LNCaP clone FGC (cell line): ENCODE results near the gene IGFL4.
A peak's percentile ranks its signal among the peaks of the same experiment; 100 is the strongest.
"Not testable (repeated sequence)": the region's sequence is repeated elsewhere in the genome, so short reads cannot be mapped to it uniquely, and the experiment has no call there.

Experiments
- DNase-seq: peaks from one replicate; pipeline ENCODE4 v3.0.0-alpha.2; 2011; ENCODE audit warnings: low read depth
- H3K4me3 ChIP-seq: 2 replicates; pipeline ENCODE4 v1.5.1; 2011; ENCODE audit warnings: mild to moderate bottlenecking, low read depth, low read length, control low read depth
- TF ChIP-seq, protein P1 (sequence below): IDR thresholded peaks from 2 replicates; pipeline ENCODE4 v1.5.1; 2012; ENCODE audit warnings: mild to moderate bottlenecking; ENCODE audit not compliant: control insufficient read depth, insufficient read depth; ENCODE audit errors: extremely low read depth

Gene IGFL4

DNA sequence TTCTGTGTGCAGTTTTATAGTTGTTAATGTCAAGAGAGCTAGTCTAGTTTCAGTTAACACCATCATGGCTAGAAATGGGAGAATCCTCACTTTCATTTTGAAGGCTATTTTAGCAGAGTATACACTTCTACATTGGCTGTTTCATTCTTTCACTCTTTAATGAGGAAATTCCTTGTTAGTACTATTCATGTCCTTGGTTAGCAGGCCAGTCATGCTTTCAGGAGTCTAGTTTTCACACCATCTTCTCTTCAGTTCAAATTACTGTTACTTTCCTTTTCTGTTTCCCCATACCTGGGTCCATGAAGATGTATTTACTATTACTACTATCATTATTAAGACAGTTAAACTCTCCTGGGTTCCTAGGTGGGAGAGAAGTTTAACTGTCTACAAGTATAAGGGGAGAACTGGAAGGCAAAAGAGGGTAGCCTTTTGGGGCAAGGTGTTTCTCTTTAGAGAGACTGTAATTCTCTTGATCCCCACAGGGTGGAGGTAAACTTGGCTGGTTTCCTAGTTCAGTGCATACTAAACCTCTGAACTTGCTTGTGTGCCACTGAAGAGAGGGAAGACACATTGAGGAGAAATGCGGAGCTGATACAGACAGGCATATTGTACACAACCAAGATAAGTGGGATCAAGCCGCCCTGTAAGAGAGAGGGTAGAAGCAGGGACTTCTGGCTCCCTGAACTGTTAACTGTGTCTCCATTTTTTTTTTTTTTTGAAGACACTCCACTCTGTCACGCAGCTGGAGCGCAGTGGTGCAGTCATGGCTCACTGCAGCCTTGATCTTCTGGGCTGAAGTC is 41.3 kb upstream of the IGFL4 start:
- H3K4me3 ChIP-seq = no peak overlapping the region
- TF ChIP-seq, protein P1, sequence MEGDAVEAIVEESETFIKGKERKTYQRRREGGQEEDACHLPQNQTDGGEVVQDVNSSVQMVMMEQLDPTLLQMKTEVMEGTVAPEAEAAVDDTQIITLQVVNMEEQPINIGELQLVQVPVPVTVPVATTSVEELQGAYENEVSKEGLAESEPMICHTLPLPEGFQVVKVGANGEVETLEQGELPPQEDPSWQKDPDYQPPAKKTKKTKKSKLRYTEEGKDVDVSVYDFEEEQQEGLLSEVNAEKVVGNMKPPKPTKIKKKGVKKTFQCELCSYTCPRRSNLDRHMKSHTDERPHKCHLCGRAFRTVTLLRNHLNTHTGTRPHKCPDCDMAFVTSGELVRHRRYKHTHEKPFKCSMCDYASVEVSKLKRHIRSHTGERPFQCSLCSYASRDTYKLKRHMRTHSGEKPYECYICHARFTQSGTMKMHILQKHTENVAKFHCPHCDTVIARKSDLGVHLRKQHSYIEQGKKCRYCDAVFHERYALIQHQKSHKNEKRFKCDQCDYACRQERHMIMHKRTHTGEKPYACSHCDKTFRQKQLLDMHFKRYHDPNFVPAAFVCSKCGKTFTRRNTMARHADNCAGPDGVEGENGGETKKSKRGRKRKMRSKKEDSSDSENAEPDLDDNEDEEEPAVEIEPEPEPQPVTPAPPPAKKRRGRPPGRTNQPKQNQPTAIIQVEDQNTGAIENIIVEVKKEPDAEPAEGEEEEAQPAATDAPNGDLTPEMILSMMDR = peak; percentile 51
- DNase-seq = no peak

DNA sequence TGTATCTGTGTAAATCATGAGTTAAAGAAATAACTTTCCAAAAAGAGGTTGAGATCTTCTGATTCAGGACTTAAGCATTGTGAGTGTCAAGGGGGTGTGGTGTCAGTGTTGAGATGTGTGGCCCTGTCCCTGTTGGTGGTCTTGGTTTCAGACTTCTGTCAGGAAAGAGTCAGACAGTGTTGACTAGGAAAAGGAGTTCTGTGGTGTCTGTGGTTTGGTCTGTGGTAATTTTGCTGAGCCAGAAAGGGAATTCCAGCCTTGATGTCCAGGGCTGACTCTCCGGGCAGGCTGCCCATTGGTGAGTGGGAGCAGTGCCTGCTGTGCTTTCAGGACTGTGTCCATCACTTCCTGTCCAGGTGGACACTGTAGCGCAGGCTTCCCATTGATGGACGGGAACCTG is 39.8 kb upstream of the IGFL4 start:
- TF ChIP-seq, protein P1 = no peak
- no peak overlapping the region for H3K4me3 ChIP-seq
- no peak for DNase-seq

DNA sequence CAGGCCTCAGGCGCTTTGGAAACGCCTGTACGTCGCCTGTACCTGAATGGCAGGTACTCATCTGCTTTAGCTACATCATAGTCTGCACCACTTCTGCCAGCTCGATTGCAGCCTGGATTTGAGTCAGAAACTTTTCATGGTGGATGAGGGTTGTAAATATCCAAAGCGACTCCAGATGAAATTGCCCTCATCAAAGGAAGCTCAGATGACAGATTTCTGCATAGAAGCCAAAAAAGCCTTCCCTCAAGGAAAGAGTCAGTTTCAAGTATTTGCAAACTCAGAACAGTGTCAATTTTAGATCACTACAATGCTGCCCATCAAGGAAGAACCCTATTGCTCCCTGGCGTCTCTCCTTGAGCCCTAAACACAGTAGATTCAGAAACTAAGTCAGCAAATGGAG is 38.8 kb upstream of the IGFL4 start:
- TF ChIP-seq, protein P1 = no peak
- no peak overlapping the region for H3K4me3 ChIP-seq
- no peak for DNase-seq

DNA sequence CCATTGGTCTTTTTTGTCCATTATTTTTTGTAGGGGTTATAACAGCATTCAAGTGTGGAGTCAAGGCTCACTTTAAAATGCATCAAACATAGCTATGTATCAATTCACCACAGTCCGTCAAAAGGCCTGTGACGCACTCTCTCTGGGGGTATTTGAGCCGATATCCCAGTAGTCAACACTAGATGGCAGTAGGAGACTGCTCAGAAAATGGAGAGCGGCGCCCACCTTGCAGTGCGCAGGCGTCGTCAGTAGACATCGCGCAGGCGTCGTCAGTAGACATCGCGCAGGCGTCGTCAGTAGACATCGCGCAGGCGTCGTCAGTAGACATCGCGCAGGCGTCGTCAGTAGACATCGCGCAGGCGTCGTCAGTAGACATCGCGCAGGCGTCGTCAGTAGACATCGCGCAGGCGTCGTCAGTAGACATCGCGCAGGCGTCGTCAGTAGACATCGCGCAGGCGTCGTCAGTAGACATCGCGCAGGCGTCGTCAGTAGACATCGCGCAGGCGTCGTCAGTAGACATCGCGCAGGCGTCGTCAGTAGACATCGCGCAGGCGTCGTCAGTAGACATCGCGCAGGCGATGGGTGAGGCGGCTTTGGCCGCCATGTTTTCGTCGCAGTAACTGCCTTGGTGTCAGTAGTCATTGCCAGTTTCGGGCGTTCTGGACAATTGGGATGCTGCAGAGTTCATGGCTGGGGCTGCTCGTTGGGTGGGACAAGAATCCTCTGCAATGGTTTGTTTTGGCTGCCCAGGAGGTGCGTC is 38.0 kb upstream of the IGFL4 start:
- not testable (repeated sequence) for DNase-seq, H3K4me3 ChIP-seq
- TF ChIP-seq, protein P1 = peak; percentile 47

DNA sequence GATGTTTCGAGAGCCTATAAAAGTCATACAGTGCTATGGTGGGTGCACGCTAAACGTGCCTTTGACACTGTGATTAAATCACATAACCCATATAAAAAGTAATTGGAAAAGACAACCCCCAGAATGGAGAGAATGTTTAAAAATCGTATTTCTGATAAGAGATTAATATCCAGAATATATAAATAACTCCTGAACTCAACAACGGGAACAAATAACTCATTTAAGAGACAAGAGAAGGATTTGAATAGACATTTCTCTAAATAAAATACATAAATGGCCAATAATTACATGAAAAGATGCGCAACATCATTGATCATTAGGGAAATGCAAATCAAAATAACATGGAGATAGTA is 37.0 kb upstream of the IGFL4 start:
- no peak for DNase-seq
- TF ChIP-seq, protein P1 = no peak
- no peak overlapping the region for H3K4me3 ChIP-seq

DNA sequence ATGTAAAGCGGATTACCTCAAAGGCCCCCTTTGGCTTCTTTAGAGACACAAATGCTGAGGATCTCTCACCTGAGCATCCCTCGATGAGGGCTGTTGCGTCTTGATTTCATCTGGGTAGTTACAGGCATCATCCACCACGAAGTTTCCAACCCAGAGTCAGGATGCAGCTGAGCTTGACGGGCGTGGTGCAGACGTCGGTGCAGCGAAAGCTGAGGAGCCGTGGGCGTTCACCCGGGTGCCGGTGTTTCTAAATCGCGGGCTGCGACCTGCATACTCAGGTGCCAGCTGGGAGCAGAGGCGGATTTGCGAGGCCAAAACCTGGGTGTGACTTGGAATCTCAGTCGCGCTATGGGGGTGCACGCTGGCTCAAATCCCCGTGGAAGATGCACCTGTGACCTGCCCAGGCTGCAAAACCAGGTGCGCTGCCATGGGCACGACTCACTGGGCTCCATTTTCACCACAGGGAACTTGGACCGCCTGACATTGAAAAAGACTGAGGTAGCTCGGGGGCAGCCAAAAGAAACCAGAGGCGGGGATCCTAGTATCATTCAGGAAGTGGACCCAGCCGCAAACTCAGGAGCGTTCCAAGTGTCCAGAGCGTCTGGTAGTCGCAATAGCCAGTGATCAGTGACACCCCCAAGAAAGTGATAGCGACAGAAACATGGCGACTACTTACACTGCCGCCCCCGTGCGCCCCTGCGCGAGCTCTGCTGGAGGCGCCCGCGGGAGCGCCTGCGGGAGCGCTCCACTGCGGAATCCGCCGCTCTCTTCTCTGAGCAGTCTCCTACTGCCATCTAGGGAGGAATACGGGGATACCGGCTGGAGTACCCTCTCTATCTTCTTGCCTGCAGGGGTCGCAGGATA is 36.4 kb upstream of the IGFL4 start:
- H3K4me3 ChIP-seq = peak overlapping the region; percentile 36
- DNase-seq = no peak
- TF ChIP-seq, protein P1 = peak; percentile 84
